GM18505 (cell line): Measurements from ENCODE around the gene NIPSNAP2.
"Not testable (repeated sequence)": the region's sequence is repeated elsewhere in the genome, so short reads cannot be mapped to it uniquely, and the experiment has no call there.

Experiments
- ATAC-seq: cut with Tn5 transposase; IDR thresholded peaks from one replicate; pipeline ENCODE4 v1.9.1; 2021; ENCODE audit not compliant: unreplicated experiment
- POLR2A ChIP-seq: IDR thresholded peaks from 4 replicates; pipeline ENCODE4 v1.6.1; 2011; ENCODE audit warnings: borderline replicate concordance; ENCODE audit not compliant: insufficient read depth, insufficient read length; ENCODE audit errors: extremely low read depth

The NIPSNAP2 gene

GRCh38 chr7:56007167-56007652, 42.8 kb downstream of the NIPSNAP2 start:
- TF ChIP-seq POLR2A: no peak
- ATAC-seq: no peak

GRCh38 chr7:56007891-56008290, 43.5 kb downstream of the NIPSNAP2 start:
- TF ChIP-seq POLR2A: no peak
- no peak for ATAC-seq

- ATAC-seq: no peak
- no peak for TF ChIP-seq POLR2A
Observed at GRCh38 chr7:56009695-56010094, 45.3 kb downstream of the NIPSNAP2 start.

GRCh38 chr7:56017015-56017414, 52.6 kb downstream of the NIPSNAP2 start:
- not testable (repeated sequence) for ATAC-seq

GRCh38 chr7:56019501-56019900, 55.1 kb downstream of the NIPSNAP2 start:
- no peak for ATAC-seq
- TF ChIP-seq POLR2A: no peak

GRCh38 chr7:56023500-56023899, 59.1 kb downstream of the NIPSNAP2 start:
- TF ChIP-seq POLR2A: no peak

GRCh38 chr7:56026538-56026937, 62.2 kb downstream of the NIPSNAP2 start:
- ATAC-seq: no peak
- TF ChIP-seq POLR2A: no peak

More at GRCh38 chr7:56023500-56023899, 59.1 kb downstream of the NIPSNAP2 start:
- ATAC-seq: no peak

GRCh38 chr7:56028942-56029630, 64.7 kb downstream of the NIPSNAP2 start:
- ATAC-seq: no peak

GRCh38 chr7:56030340-56030739, 66.0 kb downstream of the NIPSNAP2 start:
- no peak for TF ChIP-seq POLR2A
- ATAC-seq: no peak

More at GRCh38 chr7:56028942-56029630, 64.7 kb downstream of the NIPSNAP2 start:
- no peak for TF ChIP-seq POLR2A

- ATAC-seq: not testable (repeated sequence)
Observed at GRCh38 chr7:56031556-56031955, 67.2 kb downstream of the NIPSNAP2 start.

- ATAC-seq: not testable (repeated sequence)
Observed at GRCh38 chr7:56032578-56032977, 68.2 kb downstream of the NIPSNAP2 start.

GRCh38 chr7:56033671-56034432, 69.5 kb downstream of the NIPSNAP2 start:
- ATAC-seq: peak; percentile 98

GRCh38 chr7:56040730-56041129, 76.3 kb downstream of the NIPSNAP2 start:
- no peak for TF ChIP-seq POLR2A
- ATAC-seq: no peak

More at GRCh38 chr7:56033671-56034432, 69.5 kb downstream of the NIPSNAP2 start:
- TF ChIP-seq POLR2A: peak; percentile 64

- ATAC-seq: not testable (repeated sequence)
Observed at GRCh38 chr7:56045758-56046157, 81.4 kb downstream of the NIPSNAP2 start.
